GM23338 (cell line): ENCODE results near the gene FHIT. TPM values are rescaled to one million over a fixed set of nuclear protein-coding genes. Genes with fewer than 3 reads are reported as not detected.

Source experiments
- ATAC-seq: fragments of 200-7000 bp; cut with Tn5 transposase; 3 replicates; pipeline ENCODE4 v1.9.1; 2020
- DNase-seq: peaks from one replicate; pipeline ENCODE4 v3.0.0-alpha.2; 2015; ENCODE audit warnings: low spot score
- H2AFZ ChIP-seq: fragments of 200-600 bp; sonication (generic); 2 replicates; pipeline ENCODE4 v1.8.0; 2016; ENCODE audit warnings: antibody characterized with exemption, mild to moderate bottlenecking, moderate library complexity
- H3F3A ChIP-seq: fragments of 200-600 bp; sonication (generic); replicated peaks from 2 replicates; pipeline ENCODE4 v1.8.0; 2017; ENCODE audit warnings: antibody characterized with exemption, mixed run types, low read depth
- H3K27ac ChIP-seq: fragments of 200-600 bp; sonication (generic); 2 replicates; pipeline ENCODE4 v1.6.1; 2016; ENCODE audit warnings: low read depth
- H3K27me3 ChIP-seq: fragments of 200-600 bp; sonication (generic); 2 replicates; pipeline ENCODE4 v1.8.0; 2016; ENCODE audit warnings: mild to moderate bottlenecking, mixed run types, moderate library complexity; ENCODE audit not compliant: insufficient read depth
- H3K36me3 ChIP-seq: fragments of 200-600 bp; sonication (generic); 2 replicates; pipeline ENCODE4 v1.8.0; 2016; ENCODE audit warnings: mild to moderate bottlenecking; ENCODE audit not compliant: insufficient read depth
- H3K4me1 ChIP-seq: fragments of 200-600 bp; sonication (generic); 2 replicates; pipeline ENCODE4 v1.8.0; 2016; ENCODE audit warnings: mild to moderate bottlenecking, moderate library complexity; ENCODE audit not compliant: insufficient read depth
- H3K4me2 ChIP-seq: fragments of 200-600 bp; sonication (generic); 2 replicates; pipeline ENCODE4 v1.7.1; 2017; ENCODE audit warnings: mixed run types
- H3K4me3 ChIP-seq: fragments of 200-600 bp; sonication (generic); 2 replicates; pipeline ENCODE4 v1.6.1; 2016; ENCODE audit warnings: mixed run types
- H3K79me2 ChIP-seq: fragments of 200-600 bp; sonication (generic); replicated peaks from 2 replicates; pipeline ENCODE4 v1.8.0; 2017; ENCODE audit warnings: mild to moderate bottlenecking; ENCODE audit not compliant: insufficient read depth
- H3K9me2 ChIP-seq: fragments of 200-600 bp; sonication (generic); 2 replicates; pipeline ENCODE4 v1.8.0; 2017; ENCODE audit not compliant: insufficient read depth
- H4K20me1 ChIP-seq: fragments of 200-600 bp; sonication (generic); replicated peaks from 2 replicates; pipeline ENCODE4 v1.8.0; 2017; ENCODE audit warnings: mild to moderate bottlenecking; ENCODE audit not compliant: insufficient read depth
- H3K27ac Mint-ChIP-seq: 2 replicates; pipeline ENCODE4 v1.8.0; 2020; ENCODE audit warnings: inconsistent platforms, mild to moderate bottlenecking, moderate library complexity, mixed read lengths
- H3K27me3 Mint-ChIP-seq: 3 replicates; pipeline ENCODE4 v1.8.0; 2022; ENCODE audit warnings: low read depth, mild to moderate bottlenecking, moderate library complexity, mixed read lengths, inconsistent platforms; ENCODE audit not compliant: insufficient read depth, poor library complexity
- H3K36me3 Mint-ChIP-seq: 3 replicates; pipeline ENCODE4 v1.8.0; 2021; ENCODE audit warnings: low read depth, mild to moderate bottlenecking, inconsistent platforms, moderate library complexity, mixed read lengths
- H3K4me1 Mint-ChIP-seq: 3 replicates; pipeline ENCODE4 v1.8.0; 2020; ENCODE audit warnings: mild to moderate bottlenecking, inconsistent platforms, mixed read lengths
- H3K4me3 Mint-ChIP-seq: 3 replicates; pipeline ENCODE4 v1.8.0; 2021; ENCODE audit warnings: moderate library complexity, mild to moderate bottlenecking, inconsistent platforms, mixed read lengths
- H3K9me3 Mint-ChIP-seq: 3 replicates; pipeline ENCODE4 v1.8.0; 2020; ENCODE audit warnings: moderate library complexity, mild to moderate bottlenecking, inconsistent platforms, mixed read lengths
- EZH2 ChIP-seq: fragments of 200-600 bp; sonication (generic); IDR thresholded peaks from one replicate; pipeline ENCODE4 v1.8.0; 2017; ENCODE audit warnings: antibody characterized with exemption, mild to moderate bottlenecking, low read depth; ENCODE audit not compliant: unreplicated experiment
- EZH2phosphoT487 ChIP-seq: fragments of 200-600 bp; sonication (generic); IDR thresholded peaks from one replicate; pipeline ENCODE4 v1.8.1; 2018; ENCODE audit warnings: antibody characterized with exemption; ENCODE audit not compliant: unreplicated experiment
- NANOG ChIP-seq: IDR thresholded peaks from 2 replicates; pipeline ENCODE4 v1.6.1; 2016; ENCODE audit warnings: antibody characterized with exemption, borderline replicate concordance
- POLR2AphosphoS5 ChIP-seq: IDR thresholded peaks from 2 replicates; pipeline ENCODE4 v1.6.1; 2016; ENCODE audit warnings: antibody characterized with exemption, low read depth
- STAT1 ChIP-seq: IDR thresholded peaks from one replicate; pipeline ENCODE4 v1.6.1; 2016; ENCODE audit warnings: antibody characterized with exemption; ENCODE audit not compliant: unreplicated experiment
- ZNF331 ChIP-seq: fragments of 250-450 bp; sonication (Bioruptor Pico); IDR thresholded peaks from 2 replicates; pipeline ENCODE4 v1.5.0; 2020; ENCODE audit warnings: low read depth, mild to moderate bottlenecking, moderate library complexity
- polyA plus RNA-seq: library from polyadenylated mRNA; unstranded; fragments of >200 nt; fragmentation: Nextera tagmentation; extraction: Ambion mirVana; gene quantifications from 2 replicates; pipeline ENCODE4 v1.2.1, GENCODE V29; 2016
- total RNA-seq: library from RNA; depleted of rRNA; stranded (reverse); fragments of >200 nt; shearing (Covaris generic); gene quantifications from 2 replicates; pipeline ENCODE4 v1.2.3, GENCODE V29; 2014
- TF ChIP-seq, protein P1 (sequence below): IDR thresholded peaks from one replicate; pipeline ENCODE4 v1.6.1; 2018; ENCODE audit warnings: antibody characterized with exemption; ENCODE audit not compliant: unreplicated experiment
- TF ChIP-seq, protein P2 (sequence below): fragments of 250-450 bp; sonication (Bioruptor Pico); IDR thresholded peaks from 2 replicates; pipeline ENCODE4 v1.5.0; 2020; ENCODE audit warnings: mild to moderate bottlenecking, moderate library complexity
- TF ChIP-seq, protein P3 (sequence below): IDR thresholded peaks from 2 replicates; pipeline ENCODE4 v1.6.1; 2016; ENCODE audit warnings: antibody characterized with exemption

FHIT gene
- total and polyA plus RNA-seq, 2 experiments from 2014 or later, result 3.0 to 8.3 TPM

DNA sequence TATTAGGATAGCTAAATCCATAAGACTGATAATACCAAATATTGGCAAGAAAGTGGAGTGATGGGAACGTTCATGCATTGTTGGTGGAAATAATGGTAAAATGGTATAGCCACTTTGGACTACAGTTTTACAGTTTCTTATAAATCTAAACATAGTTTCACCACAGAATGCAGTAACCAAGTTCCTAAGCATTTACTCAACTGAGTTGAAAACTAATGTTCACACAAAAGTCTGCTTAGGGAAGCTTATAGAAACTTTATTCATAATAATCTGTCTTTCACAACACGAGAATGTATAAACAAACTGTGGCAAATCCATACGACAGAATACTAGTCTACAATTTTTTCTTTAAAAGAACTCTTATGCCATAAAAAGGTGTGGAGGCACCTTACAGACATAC, 969.3 kb downstream of the FHIT start:
- Histone ChIP-seq H3F3A (no peaks in the 10 kb centered on the region), H2AFZ (no peak overlapping the region), H3K27ac (no peak overlapping the region), H3K4me3 (no peak overlapping the region), H3K4me2 (no peak overlapping the region), H3K9me2 (no peaks in the 10 kb centered on the region), H3K4me1 (no peaks in the 10 kb centered on the region), H4K20me1 (no peaks in the 10 kb centered on the region), H3K27me3 (no peaks in the 10 kb centered on the region), H3K79me2 (no peaks in the 10 kb centered on the region), H3K36me3 (no peaks in the 10 kb centered on the region)
- ATAC-seq, result no peak
- no peak for TF ChIP-seq NANOG
- no peak for TF ChIP-seq POLR2AphosphoS5
- TF ChIP-seq EZH2, result no peak
- TF ChIP-seq EZH2phosphoT487, result no peak
- Mint-ChIP-seq H3K27me3 (peaks cover 2% of the 10 kb centered on the region), H3K9me3 (no peaks in the 10 kb centered on the region), H3K4me3 (no peak overlapping the region), H3K36me3 (no peaks in the 10 kb centered on the region), H3K4me1 (no peaks in the 10 kb centered on the region), H3K27ac (no peak overlapping the region)
- DNase-seq, result no peak

DNA sequence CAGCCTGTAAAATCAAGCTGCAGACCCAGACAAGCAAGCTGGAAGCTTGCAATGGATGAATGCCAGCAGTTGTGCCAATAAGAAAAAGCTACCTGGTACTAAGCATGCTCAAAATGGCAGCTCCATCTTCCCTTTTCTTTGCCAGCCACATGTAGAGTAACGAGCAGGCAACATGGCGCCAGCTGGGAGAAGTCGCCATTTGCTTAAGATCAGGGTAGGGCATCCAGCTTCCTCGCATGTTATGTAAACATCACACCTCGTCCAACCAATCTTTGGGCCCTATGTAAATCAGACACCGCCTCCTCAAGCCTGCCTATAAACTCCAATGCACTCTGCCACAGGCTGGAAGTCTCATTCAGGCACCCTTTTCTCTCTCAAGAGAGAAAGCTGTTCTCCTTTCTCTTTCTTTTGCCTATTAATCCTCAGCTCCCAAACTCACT, 973.9 kb downstream of the FHIT start:
- DNase-seq (peak; percentile 14), ATAC-seq (peak; percentile 41; the same call in 2 of the 3 replicates)
- no peak overlapping the region for H3K4me2 ChIP-seq
- H3K9me3 Mint-ChIP-seq, result no peaks in the 10 kb centered on the region
- no peaks in the 10 kb centered on the region for H3K36me3 Mint-ChIP-seq
- H3K27ac Mint-ChIP-seq, result no peak overlapping the region; the same call in 1 of the 2 replicates
- H4K20me1 ChIP-seq, result no peaks in the 10 kb centered on the region
- H2AFZ ChIP-seq, result peak overlapping the region; percentile 77
- peaks cover 2% of the 10 kb centered on the region for H3K27me3 Mint-ChIP-seq
- H3K79me2 ChIP-seq, result no peaks in the 10 kb centered on the region
- H3K4me3 Mint-ChIP-seq, result no peak overlapping the region
- H3F3A ChIP-seq, result no peaks in the 10 kb centered on the region
- H3K4me1 ChIP-seq, result no peaks in the 10 kb centered on the region
- H3K9me2 ChIP-seq, result peaks cover 5% of the 10 kb centered on the region; the same call in 1 of the 2 replicates
- H3K4me1 Mint-ChIP-seq, result no peaks in the 10 kb centered on the region
- H3K36me3 ChIP-seq, result no peaks in the 10 kb centered on the region
- H3K27me3 ChIP-seq, result no peaks in the 10 kb centered on the region
- TF ChIP-seq, protein P1, sequence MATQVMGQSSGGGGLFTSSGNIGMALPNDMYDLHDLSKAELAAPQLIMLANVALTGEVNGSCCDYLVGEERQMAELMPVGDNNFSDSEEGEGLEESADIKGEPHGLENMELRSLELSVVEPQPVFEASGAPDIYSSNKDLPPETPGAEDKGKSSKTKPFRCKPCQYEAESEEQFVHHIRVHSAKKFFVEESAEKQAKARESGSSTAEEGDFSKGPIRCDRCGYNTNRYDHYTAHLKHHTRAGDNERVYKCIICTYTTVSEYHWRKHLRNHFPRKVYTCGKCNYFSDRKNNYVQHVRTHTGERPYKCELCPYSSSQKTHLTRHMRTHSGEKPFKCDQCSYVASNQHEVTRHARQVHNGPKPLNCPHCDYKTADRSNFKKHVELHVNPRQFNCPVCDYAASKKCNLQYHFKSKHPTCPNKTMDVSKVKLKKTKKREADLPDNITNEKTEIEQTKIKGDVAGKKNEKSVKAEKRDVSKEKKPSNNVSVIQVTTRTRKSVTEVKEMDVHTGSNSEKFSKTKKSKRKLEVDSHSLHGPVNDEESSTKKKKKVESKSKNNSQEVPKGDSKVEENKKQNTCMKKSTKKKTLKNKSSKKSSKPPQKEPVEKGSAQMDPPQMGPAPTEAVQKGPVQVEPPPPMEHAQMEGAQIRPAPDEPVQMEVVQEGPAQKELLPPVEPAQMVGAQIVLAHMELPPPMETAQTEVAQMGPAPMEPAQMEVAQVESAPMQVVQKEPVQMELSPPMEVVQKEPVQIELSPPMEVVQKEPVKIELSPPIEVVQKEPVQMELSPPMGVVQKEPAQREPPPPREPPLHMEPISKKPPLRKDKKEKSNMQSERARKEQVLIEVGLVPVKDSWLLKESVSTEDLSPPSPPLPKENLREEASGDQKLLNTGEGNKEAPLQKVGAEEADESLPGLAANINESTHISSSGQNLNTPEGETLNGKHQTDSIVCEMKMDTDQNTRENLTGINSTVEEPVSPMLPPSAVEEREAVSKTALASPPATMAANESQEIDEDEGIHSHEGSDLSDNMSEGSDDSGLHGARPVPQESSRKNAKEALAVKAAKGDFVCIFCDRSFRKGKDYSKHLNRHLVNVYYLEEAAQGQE, result no peak
- TF ChIP-seq, protein P2, sequence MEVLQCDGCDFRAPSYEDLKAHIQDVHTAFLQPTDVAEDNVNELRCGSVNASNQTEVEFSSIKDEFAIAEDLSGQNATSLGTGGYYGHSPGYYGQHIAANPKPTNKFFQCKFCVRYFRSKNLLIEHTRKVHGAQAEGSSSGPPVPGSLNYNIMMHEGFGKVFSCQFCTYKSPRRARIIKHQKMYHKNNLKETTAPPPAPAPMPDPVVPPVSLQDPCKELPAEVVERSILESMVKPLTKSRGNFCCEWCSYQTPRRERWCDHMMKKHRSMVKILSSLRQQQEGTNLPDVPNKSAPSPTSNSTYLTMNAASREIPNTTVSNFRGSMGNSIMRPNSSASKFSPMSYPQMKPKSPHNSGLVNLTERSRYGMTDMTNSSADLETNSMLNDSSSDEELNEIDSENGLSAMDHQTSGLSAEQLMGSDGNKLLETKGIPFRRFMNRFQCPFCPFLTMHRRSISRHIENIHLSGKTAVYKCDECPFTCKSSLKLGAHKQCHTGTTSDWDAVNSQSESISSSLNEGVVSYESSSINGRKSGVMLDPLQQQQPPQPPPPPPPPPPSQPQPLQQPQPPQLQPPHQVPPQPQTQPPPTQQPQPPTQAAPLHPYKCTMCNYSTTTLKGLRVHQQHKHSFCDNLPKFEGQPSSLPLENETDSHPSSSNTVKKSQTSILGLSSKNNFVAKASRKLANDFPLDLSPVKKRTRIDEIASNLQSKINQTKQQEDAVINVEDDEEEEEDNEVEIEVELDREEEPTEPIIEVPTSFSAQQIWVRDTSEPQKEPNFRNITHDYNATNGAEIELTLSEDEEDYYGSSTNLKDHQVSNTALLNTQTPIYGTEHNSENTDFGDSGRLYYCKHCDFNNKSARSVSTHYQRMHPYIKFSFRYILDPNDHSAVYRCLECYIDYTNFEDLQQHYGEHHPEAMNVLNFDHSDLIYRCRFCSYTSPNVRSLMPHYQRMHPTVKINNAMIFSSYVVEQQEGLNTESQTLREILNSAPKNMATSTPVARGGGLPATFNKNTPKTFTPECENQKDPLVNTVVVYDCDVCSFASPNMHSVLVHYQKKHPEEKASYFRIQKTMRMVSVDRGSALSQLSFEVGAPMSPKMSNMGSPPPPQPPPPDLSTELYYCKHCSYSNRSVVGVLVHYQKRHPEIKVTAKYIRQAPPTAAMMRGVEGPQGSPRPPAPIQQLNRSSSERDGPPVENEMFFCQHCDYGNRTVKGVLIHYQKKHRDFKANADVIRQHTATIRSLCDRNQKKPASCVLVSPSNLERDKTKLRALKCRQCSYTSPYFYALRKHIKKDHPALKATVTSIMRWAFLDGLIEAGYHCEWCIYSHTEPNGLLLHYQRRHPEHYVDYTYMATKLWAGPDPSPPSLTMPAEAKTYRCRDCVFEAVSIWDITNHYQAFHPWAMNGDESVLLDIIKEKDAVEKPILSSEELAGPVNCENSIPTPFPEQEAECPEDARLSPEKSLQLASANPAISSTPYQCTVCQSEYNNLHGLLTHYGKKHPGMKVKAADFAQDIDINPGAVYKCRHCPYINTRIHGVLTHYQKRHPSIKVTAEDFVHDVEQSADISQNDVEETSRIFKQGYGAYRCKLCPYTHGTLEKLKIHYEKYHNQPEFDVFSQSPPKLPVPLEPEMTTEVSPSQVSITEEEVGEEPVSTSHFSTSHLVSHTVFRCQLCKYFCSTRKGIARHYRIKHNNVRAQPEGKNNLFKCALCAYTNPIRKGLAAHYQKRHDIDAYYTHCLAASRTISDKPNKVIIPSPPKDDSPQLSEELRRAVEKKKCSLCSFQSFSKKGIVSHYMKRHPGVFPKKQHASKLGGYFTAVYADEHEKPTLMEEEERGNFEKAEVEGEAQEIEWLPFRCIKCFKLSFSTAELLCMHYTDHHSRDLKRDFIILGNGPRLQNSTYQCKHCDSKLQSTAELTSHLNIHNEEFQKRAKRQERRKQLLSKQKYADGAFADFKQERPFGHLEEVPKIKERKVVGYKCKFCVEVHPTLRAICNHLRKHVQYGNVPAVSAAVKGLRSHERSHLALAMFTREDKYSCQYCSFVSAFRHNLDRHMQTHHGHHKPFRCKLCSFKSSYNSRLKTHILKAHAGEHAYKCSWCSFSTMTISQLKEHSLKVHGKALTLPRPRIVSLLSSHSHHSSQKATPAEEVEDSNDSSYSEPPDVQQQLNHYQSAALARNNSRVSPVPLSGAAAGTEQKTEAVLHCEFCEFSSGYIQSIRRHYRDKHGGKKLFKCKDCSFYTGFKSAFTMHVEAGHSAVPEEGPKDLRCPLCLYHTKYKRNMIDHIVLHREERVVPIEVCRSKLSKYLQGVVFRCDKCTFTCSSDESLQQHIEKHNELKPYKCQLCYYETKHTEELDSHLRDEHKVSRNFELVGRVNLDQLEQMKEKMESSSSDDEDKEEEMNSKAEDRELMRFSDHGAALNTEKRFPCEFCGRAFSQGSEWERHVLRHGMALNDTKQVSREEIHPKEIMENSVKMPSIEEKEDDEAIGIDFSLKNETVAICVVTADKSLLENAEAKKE, result no peak
- TF ChIP-seq POLR2AphosphoS5 (no peak), STAT1 (no peak), ZNF331 (no peak), EZH2 (no peak), NANOG (no peak)
- TF ChIP-seq, protein P3, sequence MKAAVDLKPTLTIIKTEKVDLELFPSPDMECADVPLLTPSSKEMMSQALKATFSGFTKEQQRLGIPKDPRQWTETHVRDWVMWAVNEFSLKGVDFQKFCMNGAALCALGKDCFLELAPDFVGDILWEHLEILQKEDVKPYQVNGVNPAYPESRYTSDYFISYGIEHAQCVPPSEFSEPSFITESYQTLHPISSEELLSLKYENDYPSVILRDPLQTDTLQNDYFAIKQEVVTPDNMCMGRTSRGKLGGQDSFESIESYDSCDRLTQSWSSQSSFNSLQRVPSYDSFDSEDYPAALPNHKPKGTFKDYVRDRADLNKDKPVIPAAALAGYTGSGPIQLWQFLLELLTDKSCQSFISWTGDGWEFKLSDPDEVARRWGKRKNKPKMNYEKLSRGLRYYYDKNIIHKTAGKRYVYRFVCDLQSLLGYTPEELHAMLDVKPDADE, result no peak
- no peak overlapping the region for H3K27ac ChIP-seq
- H3K4me3 ChIP-seq, result no peak overlapping the region
